ENCODE results near the gene MOXD1.

Gene MOXD1

DNA sequence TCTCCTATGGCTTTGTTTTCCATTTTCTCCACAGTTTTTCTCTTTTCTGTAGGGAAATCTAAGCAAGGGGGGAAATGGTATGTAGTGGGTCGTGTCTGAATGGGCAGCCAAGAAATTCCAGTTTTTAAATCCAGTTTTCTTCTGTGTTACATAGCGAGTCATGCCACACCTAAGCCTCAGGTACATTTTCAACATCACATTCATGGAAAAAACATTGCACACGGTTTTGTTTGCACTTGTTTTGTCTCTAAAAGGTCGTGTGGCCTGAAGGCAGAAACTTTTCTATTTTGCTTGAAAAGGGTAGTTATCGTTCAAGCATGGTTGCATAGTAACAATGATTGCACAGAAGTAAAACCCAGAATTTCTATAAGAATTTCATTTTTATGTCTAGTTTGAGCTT is 70.5 kb downstream of the MOXD1 start:
- H3K9me2 ChIP-seq (ENCODE audit: low read depth, low read length) = no peaks in the 10 kb centered on the region
- no peaks in the 10 kb centered on the region for H4K20me1 ChIP-seq (ENCODE audit: insufficient read depth, low read length)
- H3K79me2 ChIP-seq (ENCODE audit: insufficient read depth, low read length) = no peaks in the 10 kb centered on the region
- no peaks in the 10 kb centered on the region for H3K4me1 ChIP-seq (ENCODE audit: insufficient read depth, low read length, severe bottlenecking)
- H3K9me3 ChIP-seq (ENCODE audit: low read length) = no peaks in the 10 kb centered on the region
- H2AFZ ChIP-seq (ENCODE audit: low read length) = no peak overlapping the region
- H3K9ac ChIP-seq (ENCODE audit: low read length) = no peak overlapping the region
- no peaks in the 10 kb centered on the region for H3K36me3 ChIP-seq (ENCODE audit: insufficient read depth, low read length)
- TF ChIP-seq EZH2 (IDR thresholded peaks at IDR 0.05; ENCODE audit: borderline replicate concordance, low read length) = no peak
- TF ChIP-seq, protein P1, sequence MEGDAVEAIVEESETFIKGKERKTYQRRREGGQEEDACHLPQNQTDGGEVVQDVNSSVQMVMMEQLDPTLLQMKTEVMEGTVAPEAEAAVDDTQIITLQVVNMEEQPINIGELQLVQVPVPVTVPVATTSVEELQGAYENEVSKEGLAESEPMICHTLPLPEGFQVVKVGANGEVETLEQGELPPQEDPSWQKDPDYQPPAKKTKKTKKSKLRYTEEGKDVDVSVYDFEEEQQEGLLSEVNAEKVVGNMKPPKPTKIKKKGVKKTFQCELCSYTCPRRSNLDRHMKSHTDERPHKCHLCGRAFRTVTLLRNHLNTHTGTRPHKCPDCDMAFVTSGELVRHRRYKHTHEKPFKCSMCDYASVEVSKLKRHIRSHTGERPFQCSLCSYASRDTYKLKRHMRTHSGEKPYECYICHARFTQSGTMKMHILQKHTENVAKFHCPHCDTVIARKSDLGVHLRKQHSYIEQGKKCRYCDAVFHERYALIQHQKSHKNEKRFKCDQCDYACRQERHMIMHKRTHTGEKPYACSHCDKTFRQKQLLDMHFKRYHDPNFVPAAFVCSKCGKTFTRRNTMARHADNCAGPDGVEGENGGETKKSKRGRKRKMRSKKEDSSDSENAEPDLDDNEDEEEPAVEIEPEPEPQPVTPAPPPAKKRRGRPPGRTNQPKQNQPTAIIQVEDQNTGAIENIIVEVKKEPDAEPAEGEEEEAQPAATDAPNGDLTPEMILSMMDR (IDR thresholded peaks at IDR 0.05; ENCODE audit: low read length) = no peak
- H3K27ac ChIP-seq (ENCODE audit: low read depth, low read length, poor library complexity, severe bottlenecking) = no peak overlapping the region
- H3F3A ChIP-seq (ENCODE audit: insufficient read depth, low read length) = no peaks in the 10 kb centered on the region
- H3K27me3 ChIP-seq (ENCODE audit: insufficient read depth, low read length) = no peaks in the 10 kb centered on the region
- H3K4me3 ChIP-seq (ENCODE audit: low read depth, low read length, poor library complexity, severe bottlenecking) = no peak overlapping the region
- no peak overlapping the region for H3K4me2 ChIP-seq (ENCODE audit: low read length)

DNA sequence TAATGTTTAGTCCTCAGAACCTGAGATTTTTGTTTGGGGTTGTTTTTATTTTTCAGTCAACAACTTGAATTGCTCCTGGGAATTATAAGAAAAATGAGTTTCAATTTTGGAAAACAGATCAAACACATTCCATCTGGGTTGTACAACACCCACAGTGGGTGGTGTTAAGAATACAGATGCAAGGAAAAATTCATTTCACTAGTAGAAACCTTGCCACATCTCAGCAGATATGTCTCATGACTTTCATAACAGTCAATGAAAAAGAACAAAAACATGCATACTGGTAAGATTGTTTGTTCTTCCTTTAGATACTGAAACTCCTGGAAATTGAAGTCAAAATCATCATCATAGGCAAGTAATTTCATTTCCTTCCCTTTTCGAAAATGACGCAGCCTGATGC is 78.9 kb downstream of the MOXD1 start:
- no peak for TF ChIP-seq EZH2 (IDR thresholded peaks at IDR 0.05; ENCODE audit: borderline replicate concordance, low read length)
- TF ChIP-seq, protein P1 (IDR thresholded peaks at IDR 0.05; ENCODE audit: low read length) = no peak
- H3K9me3 ChIP-seq (ENCODE audit: low read length) = no peaks in the 10 kb centered on the region
- H4K20me1 ChIP-seq (ENCODE audit: insufficient read depth, low read length) = no peaks in the 10 kb centered on the region
- H3K79me2 ChIP-seq (ENCODE audit: insufficient read depth, low read length) = no peaks in the 10 kb centered on the region
- H3K9me2 ChIP-seq (ENCODE audit: low read depth, low read length) = no peaks in the 10 kb centered on the region
- H3K27ac ChIP-seq (ENCODE audit: low read depth, low read length, poor library complexity, severe bottlenecking) = no peak overlapping the region
- no peak overlapping the region for H3K9ac ChIP-seq (ENCODE audit: low read length)
- no peaks in the 10 kb centered on the region for H3K36me3 ChIP-seq (ENCODE audit: insufficient read depth, low read length)
- no peaks in the 10 kb centered on the region for H3F3A ChIP-seq (ENCODE audit: insufficient read depth, low read length)
- no peaks in the 10 kb centered on the region for H3K27me3 ChIP-seq (ENCODE audit: insufficient read depth, low read length)
- H3K4me1 ChIP-seq (ENCODE audit: insufficient read depth, low read length, severe bottlenecking) = no peaks in the 10 kb centered on the region
- H3K4me3 ChIP-seq (ENCODE audit: low read depth, low read length, poor library complexity, severe bottlenecking) = no peak overlapping the region
- no peak overlapping the region for H3K4me2 ChIP-seq (ENCODE audit: low read length)
- no peak overlapping the region for H2AFZ ChIP-seq (ENCODE audit: low read length)

DNA sequence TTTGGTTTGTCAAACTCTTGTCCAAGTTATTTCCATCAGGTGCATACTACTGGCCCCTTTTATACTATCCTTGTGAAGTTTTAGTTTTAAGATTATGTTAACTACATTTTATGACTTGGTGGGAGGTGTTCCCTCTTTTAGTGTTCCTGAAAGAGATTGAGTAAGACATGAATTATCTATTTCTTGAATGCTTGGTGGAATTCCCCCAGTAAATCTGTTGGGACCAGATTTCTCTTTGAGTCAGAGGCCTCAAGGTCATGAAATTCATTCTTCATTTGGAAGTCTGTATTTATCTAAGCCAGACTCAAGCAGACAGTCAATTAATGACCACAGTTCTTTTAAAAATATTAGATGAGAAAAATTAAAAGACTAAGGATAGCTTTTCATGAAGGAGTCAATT is 81.3 kb downstream of the MOXD1 start:
- no peaks in the 10 kb centered on the region for H3K36me3 ChIP-seq (ENCODE audit: insufficient read depth, low read length)
- H3K4me1 ChIP-seq (ENCODE audit: insufficient read depth, low read length, severe bottlenecking) = no peaks in the 10 kb centered on the region
- H3F3A ChIP-seq (ENCODE audit: insufficient read depth, low read length) = no peaks in the 10 kb centered on the region; the same call in 1 of the 2 replicates
- no peak for TF ChIP-seq EZH2 (IDR thresholded peaks at IDR 0.05; ENCODE audit: borderline replicate concordance, low read length)
- TF ChIP-seq, protein P1 (IDR thresholded peaks at IDR 0.05; ENCODE audit: low read length) = no peak
- no peak overlapping the region for H3K4me2 ChIP-seq (ENCODE audit: low read length)
- H3K27ac ChIP-seq (ENCODE audit: low read depth, low read length, poor library complexity, severe bottlenecking) = no peak overlapping the region
- H3K9me3 ChIP-seq (ENCODE audit: low read length) = peaks cover 11% of the 10 kb centered on the region
- H3K27me3 ChIP-seq (ENCODE audit: insufficient read depth, low read length) = no peaks in the 10 kb centered on the region
- H3K9me2 ChIP-seq (ENCODE audit: low read depth, low read length) = no peaks in the 10 kb centered on the region
- no peak overlapping the region for H2AFZ ChIP-seq (ENCODE audit: low read length)
- no peaks in the 10 kb centered on the region for H4K20me1 ChIP-seq (ENCODE audit: insufficient read depth, low read length)
- H3K9ac ChIP-seq (ENCODE audit: low read length) = no peak overlapping the region
- H3K79me2 ChIP-seq (ENCODE audit: insufficient read depth, low read length) = no peaks in the 10 kb centered on the region
- H3K4me3 ChIP-seq (ENCODE audit: low read depth, low read length, poor library complexity, severe bottlenecking) = no peak overlapping the region

All from OCI-LY1 (cell line).